Naive thymus-derived CD4-positive, alpha-beta T cell (primary cell): ENCODE measurements around the gene ELMO1. TPM values are rescaled to one million over a fixed set of nuclear protein-coding genes. Genes with fewer than 3 reads are reported as not detected.
A peak's percentile ranks its signal among the peaks of the same experiment; 100 is the strongest.

ENCODE experiments used
- ATAC-seq: fragments of 150-1000 bp; cut with Tn5 transposase; 2 replicates; pipeline ENCODE4 v1.10.0; 2021; ENCODE audit warnings: mild to moderate bottlenecking, moderate library complexity
- CTCF ChIA-PET: fragments of 350-600 bp; sonication (Branson Sonifier 250); formaldehyde crosslinking; loops from one replicate; lab custom pipeline; 2021; ENCODE audit warnings: antibody characterized with exemption; lab: Charles Lee
- POLR2A ChIA-PET: fragments of 350-600 bp; sonication (Branson Sonifier 250); formaldehyde crosslinking; loops from one replicate; lab custom pipeline; 2021; ENCODE audit warnings: antibody characterized with exemption, inconsistent platforms; lab: Charles Lee
- DNase-seq, 9 donors: peaks; one replicate each; pipeline versions ENCODE4 v3.0.0 to v3.0.0-alpha.2; 2020 to 2022; ENCODE audit warnings: mixed read lengths in 1 of 9
- H3K27ac ChIP-seq: one replicate; pipeline ENCODE4 v1.7.0; 2013; ENCODE audit warnings: mild to moderate bottlenecking, low read depth, low read length, moderate library complexity
- H3K27me3 ChIP-seq, 2 donors: one replicate each; pipeline ENCODE4 v1.7.0; 2013; ENCODE audit warnings: low read length in 2 of 2, mild to moderate bottlenecking in 2 of 2, moderate library complexity in 2 of 2; ENCODE audit not compliant: control insufficient read depth in 2 of 2, insufficient read depth in 2 of 2
- H3K36me3 ChIP-seq, 3 experiments: 1 replicate in 2 of 3; 2 replicates in 1 of 3; pipeline ENCODE4 v1.7.0; 2013; ENCODE audit warnings: low read length in 3 of 3, mild to moderate bottlenecking in 3 of 3, moderate library complexity in 1 of 3; ENCODE audit not compliant: insufficient read depth in 3 of 3, control insufficient read depth in 2 of 3
- H3K4me1 ChIP-seq, 2 donors: one replicate each; pipeline ENCODE4 v1.7.0; 2013; ENCODE audit warnings: low read length in 2 of 2, mild to moderate bottlenecking in 2 of 2, moderate library complexity in 1 of 2; ENCODE audit not compliant: control insufficient read depth in 2 of 2, insufficient read depth in 2 of 2
- H3K4me3 ChIP-seq: 2 replicates; pipeline ENCODE4 v1.7.0; 2013; ENCODE audit warnings: mild to moderate bottlenecking, low read length
- H3K9me3 ChIP-seq, 3 experiments: 1 replicate in 2 of 3; 2 replicates in 1 of 3; pipeline ENCODE4 v1.7.0; 2013; ENCODE audit warnings: low read length in 3 of 3; ENCODE audit not compliant: control insufficient read depth in 2 of 3
- H3K27ac Mint-ChIP-seq, 9 donors: one replicate each; pipeline ENCODE4 v1.8.0; 2020 to 2022; ENCODE audit warnings: mixed read lengths in 9 of 9, mild to moderate bottlenecking in 8 of 9, moderate library complexity in 5 of 9, inconsistent platforms in 2 of 9
- H3K27me3 Mint-ChIP-seq, 5 donors: one replicate each; pipeline ENCODE4 v1.8.0; 2021 to 2022; ENCODE audit warnings: mixed read lengths in 5 of 5, mild to moderate bottlenecking in 1 of 5
- H3K36me3 Mint-ChIP-seq, 5 donors: one replicate each; pipeline ENCODE4 v1.8.0; 2020 to 2022; ENCODE audit warnings: mixed read lengths in 5 of 5, mild to moderate bottlenecking in 3 of 5, inconsistent platforms in 1 of 5
- H3K4me1 Mint-ChIP-seq, 7 donors: one replicate each; pipeline ENCODE4 v1.8.0; 2020 to 2022; ENCODE audit warnings: mixed read lengths in 7 of 7, mild to moderate bottlenecking in 3 of 7, inconsistent platforms in 1 of 7
- H3K4me3 Mint-ChIP-seq, 10 donors: one replicate each; pipeline ENCODE4 v1.8.0; 2020 to 2022; ENCODE audit warnings: mild to moderate bottlenecking in 10 of 10, mixed read lengths in 10 of 10, moderate library complexity in 6 of 10, inconsistent platforms in 2 of 10
- H3K9me3 Mint-ChIP-seq, 11 donors: one replicate each; pipeline ENCODE4 v1.8.0; 2020 to 2022; ENCODE audit warnings: mixed read lengths in 11 of 11, mild to moderate bottlenecking in 4 of 11, inconsistent platforms in 1 of 11, moderate library complexity in 1 of 11
- intact Hi-C, 2 donors: fragments of 100-400 bp; cut with micrococcal nuclease; formaldehyde crosslinking; loops; one replicate each; pipeline ENCODE4 v1.15.1; 2023
- polyA plus RNA-seq, 2 donors: library from polyadenylated mRNA; unstranded; fragments of 300-500 nt; fragmentation: Illumina TruSeq; gene quantifications; one replicate each; pipeline ENCODE4 v1.2.3, GENCODE V29; 2021
- total RNA-seq, 6 experiments: library from RNA in 5 of 6; stranded (reverse) in 5 of 6; gene quantifications; 1 replicate in 5 of 6; 2 replicates in 1 of 6; pipeline ENCODE4 v1.2.3 and lab custom pipeline; 2021 to 2026

Gene ELMO1
- total and polyA plus RNA-seq, 7 experiments from 2014 or later, result 63.6 to 160 (median 124) TPM

DNA sequence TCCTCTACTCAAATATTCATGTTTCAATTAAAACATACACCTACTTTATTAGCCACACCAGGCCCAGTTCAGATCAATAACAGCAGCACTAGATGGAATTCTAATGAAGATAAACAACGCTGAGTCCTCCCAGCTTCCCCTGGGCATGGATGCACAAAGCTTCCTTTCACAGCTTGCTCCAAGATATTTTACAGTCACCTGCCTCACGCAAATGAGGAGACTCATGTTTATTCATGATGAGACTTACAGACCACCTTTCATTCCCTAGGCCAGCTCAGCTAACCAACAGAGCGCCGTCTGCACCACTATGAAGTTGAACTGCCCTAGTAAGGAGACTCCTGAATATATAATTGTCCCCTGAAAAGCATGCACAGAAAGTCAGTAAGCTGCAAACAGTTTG lies 441.4 kb downstream of the ELMO1 start:
- no peak overlapping the region for H3K27ac ChIP-seq
- H3K9me3 ChIP-seq, result no peaks in the 10 kb centered on the region
- DNase-seq (no peak), ATAC-seq (no peak)
- no peak overlapping the region for H3K4me3 ChIP-seq
- CTCF ChIA-PET, result interaction anchor here (1.1 kb wide), 1 partner anchor 10 kb away, joined by 3 read pairs; no protein-coding TSS in a partner anchor
- H3K27me3 ChIP-seq, result no peaks in the 10 kb centered on the region
- Mint-ChIP-seq H3K36me3 (peaks cover 12 to 68% (median 58%) of the 10 kb centered on the region in 5 donors), H3K27ac (peak overlapping the region in 4 of 9 donors; percentile 7 to 75 (median 30)), H3K4me1 (peaks cover 0 to 18% (median 6%) of the 10 kb centered on the region in 7 donors), H3K27me3 (no peaks in the 10 kb centered on the region), H3K4me3 (no peak overlapping the region), H3K9me3 (peaks cover 0 to 5% (median 0%) of the 10 kb centered on the region in 11 donors)
- H3K4me1 ChIP-seq, result no peaks in the 10 kb centered on the region
- POLR2A ChIA-PET, result no interaction called here
- intact Hi-C loops, result no loop called here
- peaks cover 0 to 31% (median 4%) of the 10 kb centered on the region in 3 experiments for H3K36me3 ChIP-seq

- peak overlapping the region in 2 of 9 donors; percentile 7 to 33 for H3K27ac Mint-ChIP-seq
- ChIA-PET POLR2A (no interaction called here), CTCF (interaction anchor here (1.1 kb wide), 1 partner anchor 10 kb away, joined by 3 read pairs; no protein-coding TSS in a partner anchor)
- peaks cover 0 to 5% (median 0%) of the 10 kb centered on the region in 11 donors for H3K9me3 Mint-ChIP-seq
- Histone ChIP-seq H3K4me1 (no peaks in the 10 kb centered on the region), H3K4me3 (no peak overlapping the region), H3K36me3 (peaks cover 0 to 28% (median 0%) of the 10 kb centered on the region in 3 experiments), H3K27me3 (no peaks in the 10 kb centered on the region), H3K27ac (no peak overlapping the region), H3K9me3 (no peaks in the 10 kb centered on the region)
- peaks cover 0 to 15% (median 8%) of the 10 kb centered on the region in 7 donors for H3K4me1 Mint-ChIP-seq
- intact Hi-C loops, result no loop called here
- no peak for ATAC-seq
- H3K4me3 Mint-ChIP-seq, result no peak overlapping the region
- no peak for DNase-seq
- H3K36me3 Mint-ChIP-seq, result peaks cover 12 to 67% (median 58%) of the 10 kb centered on the region in 5 donors
- H3K27me3 Mint-ChIP-seq, result no peaks in the 10 kb centered on the region
Measured at GRCh38 chr7:37006764-37007163, 441.9 kb downstream of the ELMO1 start.

DNA sequence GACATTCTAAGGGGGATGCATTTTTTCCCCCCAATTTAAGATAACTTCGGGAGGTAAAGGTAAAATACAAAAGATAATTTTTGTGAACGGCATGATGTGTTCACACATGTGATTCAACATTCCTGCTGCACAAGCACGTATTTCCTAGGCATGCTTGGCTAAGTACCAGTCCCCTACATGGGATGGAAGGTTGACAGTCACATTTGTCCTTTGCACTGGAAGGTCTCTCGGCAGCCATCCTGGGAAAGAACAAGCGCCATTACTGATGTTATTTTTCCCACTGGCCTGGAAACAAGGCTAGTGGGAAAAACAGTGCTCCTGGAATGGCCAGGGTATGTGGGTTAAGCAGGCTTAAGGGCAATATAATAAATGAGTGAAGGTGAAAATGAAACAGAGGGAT lies 448.2 kb downstream of the ELMO1 start:
- no peaks in the 10 kb centered on the region for H3K27me3 Mint-ChIP-seq
- ATAC-seq (no peak), DNase-seq (no peak)
- Histone ChIP-seq H3K27me3 (no peaks in the 10 kb centered on the region), H3K4me1 (no peaks in the 10 kb centered on the region), H3K36me3 (peaks cover 0 to 7% (median 0%) of the 10 kb centered on the region in 3 experiments), H3K27ac (no peak overlapping the region), H3K9me3 (no peaks in the 10 kb centered on the region), H3K4me3 (no peak overlapping the region)
- peaks cover 0 to 11% (median 0%) of the 10 kb centered on the region in 11 donors for H3K9me3 Mint-ChIP-seq
- POLR2A ChIA-PET, result no interaction called here
- CTCF ChIA-PET, result no interaction called here
- no peak overlapping the region for H3K4me3 Mint-ChIP-seq
- H3K27ac Mint-ChIP-seq, result no peak overlapping the region
- intact Hi-C loops, result no loop called here
- H3K36me3 Mint-ChIP-seq, result peaks cover 16 to 39% (median 34%) of the 10 kb centered on the region in 5 donors
- peaks cover 0 to 14% (median 11%) of the 10 kb centered on the region in 7 donors for H3K4me1 Mint-ChIP-seq

DNA sequence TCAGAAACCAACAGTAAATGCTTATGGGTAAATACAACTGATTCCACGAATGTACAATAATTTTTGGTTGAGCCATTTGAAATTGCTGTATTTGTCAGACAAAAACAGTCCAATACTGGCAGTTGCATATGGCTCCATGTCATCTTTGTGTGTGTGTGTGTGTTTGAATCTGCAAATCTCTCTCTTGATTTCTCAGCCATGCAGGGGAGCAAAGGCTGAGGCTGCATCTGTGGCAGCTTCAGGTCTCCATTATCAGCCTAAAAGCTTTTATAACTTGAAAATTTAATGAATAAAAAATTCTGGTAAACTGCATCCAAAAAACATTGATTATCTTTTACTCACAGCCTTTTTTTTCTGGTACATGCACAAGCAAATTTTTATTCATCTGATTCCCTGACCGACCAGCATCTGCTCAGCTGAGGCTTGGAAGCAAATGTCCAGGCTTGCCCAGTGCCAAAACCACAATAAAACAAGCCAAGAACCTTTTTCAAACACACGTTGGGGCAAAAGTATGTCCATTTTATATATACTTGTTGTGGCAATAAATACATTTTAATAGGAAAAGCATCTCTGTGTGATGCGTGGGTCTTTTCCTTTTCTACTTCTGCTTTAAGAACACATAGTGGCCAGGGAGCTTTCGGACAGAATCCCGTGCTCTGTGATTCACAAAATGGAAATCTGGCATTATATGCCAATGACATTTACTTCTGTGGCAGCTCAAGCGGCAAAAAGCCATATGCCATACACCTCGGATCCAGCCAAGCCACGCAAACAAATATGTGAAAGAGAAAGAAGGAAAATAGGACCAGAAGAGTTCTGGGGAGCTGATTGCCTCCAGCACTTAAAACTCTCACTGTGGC lies 448.8 kb downstream of the ELMO1 start:
- H3K4me1 ChIP-seq, result no peaks in the 10 kb centered on the region
- Mint-ChIP-seq H3K4me1 (peaks cover 0 to 16% (median 11%) of the 10 kb centered on the region in 7 donors), H3K9me3 (peaks cover 0 to 11% (median 0%) of the 10 kb centered on the region in 11 donors), H3K4me3 (no peak overlapping the region), H3K27ac (peak overlapping the region in 3 of 9 donors; percentile 14 to 36 (median 19)), H3K36me3 (peaks cover 16 to 39% (median 34%) of the 10 kb centered on the region in 5 donors), H3K27me3 (no peaks in the 10 kb centered on the region)
- intact Hi-C loops, result no loop called here
- H3K4me3 ChIP-seq, result no peak overlapping the region
- H3K27ac ChIP-seq, result no peak overlapping the region
- DNase-seq, result no peak
- CTCF ChIA-PET, result no interaction called here
- POLR2A ChIA-PET, result no interaction called here
- ATAC-seq, result no peak
- peaks cover 0 to 7% (median 0%) of the 10 kb centered on the region in 3 experiments for H3K36me3 ChIP-seq
- H3K9me3 ChIP-seq, result no peaks in the 10 kb centered on the region
- no peaks in the 10 kb centered on the region for H3K27me3 ChIP-seq

DNA sequence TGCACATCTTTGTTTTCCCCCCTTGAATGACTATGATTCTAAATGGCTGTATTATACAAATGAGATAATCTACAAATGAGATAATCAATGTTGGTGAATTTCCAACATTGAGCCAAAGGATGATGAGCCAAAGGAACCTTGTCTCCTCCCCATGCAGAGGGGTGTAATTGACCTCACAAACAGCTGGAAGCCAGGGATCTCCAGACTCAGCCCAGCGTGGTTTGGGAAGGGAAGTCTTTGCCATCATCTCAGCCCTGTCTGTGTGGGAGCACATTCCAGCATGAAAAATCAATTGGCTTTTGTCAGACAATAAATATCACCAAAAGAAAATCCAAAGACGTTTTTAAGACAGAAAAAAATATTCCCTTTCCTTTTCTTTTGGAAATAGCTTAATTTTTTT lies 452.9 kb downstream of the ELMO1 start:
- ChIA-PET POLR2A (no interaction called here), CTCF (no interaction called here)
- Mint-ChIP-seq H3K27ac (peak overlapping the region in 1 of 9 donors; percentile 27), H3K9me3 (peaks cover 0 to 3% (median 0%) of the 10 kb centered on the region in 11 donors), H3K4me3 (no peak overlapping the region), H3K4me1 (peaks cover 4 to 31% (median 13%) of the 10 kb centered on the region in 7 donors), H3K27me3 (no peaks in the 10 kb centered on the region), H3K36me3 (peaks cover 0 to 19% (median 11%) of the 10 kb centered on the region in 5 donors)
- ATAC-seq (no peak), DNase-seq (no peak)
- no peaks in the 10 kb centered on the region for H3K9me3 ChIP-seq
- intact Hi-C loops, result no loop called here
- no peaks in the 10 kb centered on the region for H3K27me3 ChIP-seq
- H3K4me3 ChIP-seq, result no peak overlapping the region
- H3K4me1 ChIP-seq, result no peaks in the 10 kb centered on the region
- no peaks in the 10 kb centered on the region for H3K36me3 ChIP-seq
- H3K27ac ChIP-seq, result no peak overlapping the region

DNA sequence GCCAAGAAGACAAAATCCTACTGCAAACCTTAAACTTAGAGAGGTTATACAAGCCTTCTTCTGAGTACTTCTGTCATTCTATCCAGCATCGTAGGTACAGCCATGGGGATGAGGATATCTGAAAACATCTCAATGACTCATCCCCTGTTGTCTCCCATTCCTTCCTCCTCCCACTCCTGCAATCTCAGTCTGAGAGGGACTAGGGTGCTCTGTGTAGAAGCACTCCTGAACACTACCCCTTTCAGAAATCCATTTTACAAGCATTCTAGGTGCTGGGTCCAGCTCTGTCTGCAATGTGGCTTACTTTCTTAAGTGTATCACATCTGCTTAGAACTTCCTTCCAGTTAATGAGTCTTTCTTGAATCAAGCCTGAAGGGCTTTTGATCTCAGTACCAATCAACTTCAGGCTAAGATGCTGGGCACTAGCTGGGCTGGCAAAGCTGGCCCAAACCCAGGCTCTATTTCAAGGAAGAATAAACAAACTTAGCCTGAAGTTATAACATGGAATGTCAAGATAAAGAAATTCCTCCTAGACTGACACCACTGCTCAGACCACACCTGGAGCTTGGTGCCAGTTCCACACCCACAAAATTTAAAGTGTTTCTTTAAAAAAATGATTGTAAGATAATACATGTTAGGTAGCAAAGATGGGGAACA lies 454.1 kb downstream of the ELMO1 start:
- intact Hi-C loops, result no loop called here
- H3K4me3 Mint-ChIP-seq, result no peak overlapping the region
- no peaks in the 10 kb centered on the region for H3K27me3 Mint-ChIP-seq
- no peaks in the 10 kb centered on the region for H3K36me3 ChIP-seq
- no peaks in the 10 kb centered on the region for H3K4me1 ChIP-seq
- peaks cover 0 to 19% (median 11%) of the 10 kb centered on the region in 5 donors for H3K36me3 Mint-ChIP-seq
- H3K4me1 Mint-ChIP-seq, result peaks cover 4 to 36% (median 13%) of the 10 kb centered on the region in 7 donors
- ATAC-seq (no peak), DNase-seq (no peak)
- no peaks in the 10 kb centered on the region for H3K9me3 ChIP-seq
- CTCF ChIA-PET, result no interaction called here
- POLR2A ChIA-PET, result no interaction called here
- no peaks in the 10 kb centered on the region for H3K27me3 ChIP-seq
- H3K4me3 ChIP-seq, result no peak overlapping the region
- peaks cover 0 to 3% (median 0%) of the 10 kb centered on the region in 11 donors for H3K9me3 Mint-ChIP-seq
- H3K27ac ChIP-seq, result no peak overlapping the region
- peak overlapping the region in 4 of 9 donors; percentile 14 to 32 (median 22) for H3K27ac Mint-ChIP-seq
